Body of pancreas (tissue), 4 donors: ENCODE data around the gene IL1RAPL2. TPM values are rescaled to one million over a fixed set of nuclear protein-coding genes. Genes with fewer than 3 reads are reported as not detected.

ENCODE experiments used
- ATAC-seq: fragments of 150-250 bp; one replicate; pipeline ENCODE4 v1.9.1; 2016
- DNase-seq, 4 donors: peaks; one replicate each; pipeline ENCODE4 v3.0.0-alpha.2; 2019
- H3K27ac ChIP-seq, 4 donors: fragments of 200-600 bp; sonication (generic); 1 replicate in 3 of 4; 2 replicates in 1 of 4; pipeline versions ENCODE4 v1.5.1 to v1.6.1; 2016 to 2019; ENCODE audit warnings: mild to moderate bottlenecking in 1 of 4, mixed read lengths in 1 of 4, moderate library complexity in 1 of 4
- H3K27me3 ChIP-seq, 2 donors: fragments of 200-600 bp; sonication (generic); one replicate each; pipeline ENCODE4 v1.6.0; 2016; ENCODE audit warnings: mild to moderate bottlenecking in 1 of 2
- H3K36me3 ChIP-seq, 2 donors: fragments of 200-600 bp; sonication (generic); replicated peaks in 1 of 2; 2 replicates each; pipeline ENCODE4 v1.5.1; 2016; ENCODE audit warnings: low read depth in 2 of 2; ENCODE audit not compliant: insufficient read depth in 1 of 2
- H3K4me1 ChIP-seq: fragments of 200-600 bp; sonication (generic); one replicate; pipeline ENCODE4 v1.6.0; 2016
- H3K4me3 ChIP-seq, 2 donors: fragments of 200-600 bp; sonication (generic); 1 replicate in 1 of 2; 2 replicates in 1 of 2; pipeline ENCODE4 v1.5.1; 2016 to 2019
- H3K9me3 ChIP-seq, 3 donors: fragments of 200-600 bp; sonication (generic); 1 replicate in 2 of 3; 2 replicates in 1 of 3; pipeline ENCODE4 v1.5.1; 2016
- CTCF ChIP-seq, 7 experiments: fragments of 450-650 bp in 4 of 7; fragments of 200-600 bp in 3 of 7; sonication (generic) in 3 of 7; IDR thresholded peaks; one replicate each; pipeline ENCODE4 v1.5.1; 2016 to 2019; ENCODE audit warnings: antibody characterized with exemption in 7 of 7
- POLR2A ChIP-seq, 3 donors: fragments of 450-650 bp; IDR thresholded peaks; one replicate each; pipeline ENCODE4 v1.6.1; 2016; ENCODE audit warnings: antibody characterized with exemption in 3 of 3, mild to moderate bottlenecking in 2 of 3
- WGBS, 2 donors: methylation state at CpG; one replicate each; pipeline ENCODE4 v1.1.5; 2017; 5-methylcytosine and 5-hydroxymethylcytosine counted together
- intact Hi-C: fragments of 100-400 bp; cut with DNase I; formaldehyde crosslinking; loops from one replicate; pipeline ENCODE4 v1.15.1; 2023
- total RNA-seq, 2 donors: library from RNA; depleted of rRNA; stranded (reverse); fragments of >200 nt; gene quantifications; one replicate each; pipeline ENCODE4 v1.1.0, GENCODE V29; 2016

The IL1RAPL2 gene
- total RNA-seq, 2 donors from 2014 or later: not detected

- ATAC-seq: no peak
- 40 to 42% methylated on average over 5 of the region's 5 CpGs for WGBS, 2 donors
- Histone ChIP-seq H3K4me3 (no peak overlapping the region), H3K27me3 (no peaks in the 10 kb centered on the region), H3K9me3 (no peaks in the 10 kb centered on the region), H3K27ac (no peak overlapping the region), H3K4me1 (no peaks in the 10 kb centered on the region), H3K36me3 (no peaks in the 10 kb centered on the region)
- intact Hi-C loops: no loop called here
- DNase-seq: no peak
- TF ChIP-seq POLR2A (IDR thresholded peaks at IDR 0.05) (no peak), CTCF (IDR thresholded peaks at IDR 0.05) (no peak)
Measured at GRCh38 chrX:105645667-105646357, 1079.8 kb downstream of the IL1RAPL2 start.

- intact Hi-C loops: no loop called here
- Histone ChIP-seq H3K27me3 (no peaks in the 10 kb centered on the region), H3K4me3 (no peak overlapping the region), H3K9me3 (no peaks in the 10 kb centered on the region), H3K4me1 (no peaks in the 10 kb centered on the region), H3K36me3 (no peaks in the 10 kb centered on the region), H3K27ac (no peak overlapping the region)
- DNase-seq: no peak
- TF ChIP-seq CTCF (IDR thresholded peaks at IDR 0.05): no peak
- TF ChIP-seq POLR2A (IDR thresholded peaks at IDR 0.05): no peak
- no peak for ATAC-seq
- 77% methylated on average over 9 to 14 of the region's 17 CpGs for WGBS, 2 donors
Measured at GRCh38 chrX:105646592-105647372, 1080.8 kb downstream of the IL1RAPL2 start.

GRCh38 chrX:105647749-105648148 is 1081.8 kb downstream of the IL1RAPL2 start:
- H3K9me3 ChIP-seq: no peaks in the 10 kb centered on the region
- H3K27me3 ChIP-seq: no peaks in the 10 kb centered on the region
- no peak overlapping the region for H3K27ac ChIP-seq
- H3K36me3 ChIP-seq: no peaks in the 10 kb centered on the region
- H3K4me3 ChIP-seq: no peak overlapping the region
- WGBS, 2 donors: 43 to 58% methylated on average over 2 of the region's 2 CpGs
- intact Hi-C loops: no loop called here
- TF ChIP-seq CTCF (IDR thresholded peaks at IDR 0.05) (no peak), POLR2A (IDR thresholded peaks at IDR 0.05) (no peak)
- no peaks in the 10 kb centered on the region for H3K4me1 ChIP-seq
- no peak for DNase-seq
- ATAC-seq: no peak

DNA sequence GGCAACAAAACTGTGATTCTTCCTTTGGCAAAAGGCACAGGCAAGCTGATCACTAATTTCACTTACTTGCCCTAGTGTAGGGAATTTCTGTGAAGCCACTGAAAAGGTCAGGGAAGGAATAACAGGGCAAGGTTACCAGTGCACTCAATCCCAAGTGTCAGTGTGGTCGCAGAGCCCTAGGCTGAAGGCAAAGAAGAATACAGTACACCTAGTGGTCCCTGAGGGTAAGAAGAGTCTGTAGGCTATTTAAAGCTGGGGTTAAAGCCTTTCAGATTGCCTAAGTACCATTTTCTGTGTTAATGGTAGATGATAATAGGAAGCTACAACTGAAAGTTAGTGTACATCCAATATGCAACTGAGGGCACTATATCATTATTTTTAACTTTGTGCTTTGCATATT is 1082.7 kb downstream of the IL1RAPL2 start:
- 80 to 86% methylated on average over 1 of the region's 1 CpG for WGBS, 2 donors
- DNase-seq (no peak), ATAC-seq (no peak)
- H3K36me3 ChIP-seq: no peaks in the 10 kb centered on the region
- H3K27me3 ChIP-seq: no peaks in the 10 kb centered on the region
- H3K4me1 ChIP-seq: no peaks in the 10 kb centered on the region
- H3K4me3 ChIP-seq: no peak overlapping the region
- H3K27ac ChIP-seq: no peak overlapping the region
- H3K9me3 ChIP-seq: no peaks in the 10 kb centered on the region
- TF ChIP-seq POLR2A (IDR thresholded peaks at IDR 0.05) (no peak), CTCF (IDR thresholded peaks at IDR 0.05) (no peak)
- intact Hi-C loops: no loop called here
